HG03354 (cell line): ENCODE data around the gene ANKRD11.

Experiments used
- ATAC-seq: cut with Tn5 transposase; IDR thresholded peaks from one replicate; pipeline ENCODE4 v1.9.1; 2021; ENCODE audit warnings: mild to moderate bottlenecking; ENCODE audit not compliant: unreplicated experiment, poor library complexity, severe bottlenecking

Gene ANKRD11

DNA sequence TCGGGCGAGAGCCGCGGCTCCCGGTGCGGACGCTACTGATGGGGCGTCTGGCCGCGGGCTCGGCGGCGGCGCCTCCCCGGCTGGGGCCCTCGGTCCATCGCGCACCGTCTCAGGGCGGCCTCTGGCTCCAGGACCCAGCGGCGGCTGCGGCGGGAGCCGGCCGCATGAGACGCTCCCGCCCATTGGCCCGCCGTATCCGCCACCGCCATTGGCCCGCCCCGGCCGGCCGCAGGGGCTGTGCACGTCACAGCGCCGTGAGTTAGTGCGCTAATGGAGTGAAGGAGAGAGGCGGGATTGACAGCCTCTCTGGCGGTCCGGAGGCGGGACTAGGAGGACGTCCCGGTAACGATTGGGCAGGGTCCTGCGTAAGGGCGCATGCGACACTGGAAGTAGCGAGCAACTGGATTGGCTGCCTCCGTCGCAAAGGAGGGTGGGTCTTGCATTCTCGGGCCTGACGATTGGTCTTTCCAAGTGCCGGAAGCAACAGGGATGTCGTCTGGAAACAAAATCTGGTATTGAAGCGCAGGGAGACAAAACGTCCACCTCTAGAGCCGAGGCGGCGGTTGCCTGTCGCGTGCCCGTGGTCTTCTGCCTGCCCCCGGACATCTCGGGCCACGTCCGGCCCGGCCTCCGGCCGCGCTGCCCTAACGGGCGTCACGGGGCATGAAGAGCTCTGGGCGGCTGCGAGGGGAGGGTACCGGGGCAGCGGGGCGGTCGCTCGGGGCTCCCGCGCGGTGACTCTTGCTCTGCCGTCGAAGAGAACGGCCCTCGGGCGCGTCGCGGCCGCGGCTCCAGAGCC, at the start of gene ANKRD11:
ANKRD11 (minus strand) TSS at position 123 of the 799 bp plus-strand sequence. CDS start 173,542 bp downstream, outside the sequence.
- peak; percentile 87 for ATAC-seq

DNA sequence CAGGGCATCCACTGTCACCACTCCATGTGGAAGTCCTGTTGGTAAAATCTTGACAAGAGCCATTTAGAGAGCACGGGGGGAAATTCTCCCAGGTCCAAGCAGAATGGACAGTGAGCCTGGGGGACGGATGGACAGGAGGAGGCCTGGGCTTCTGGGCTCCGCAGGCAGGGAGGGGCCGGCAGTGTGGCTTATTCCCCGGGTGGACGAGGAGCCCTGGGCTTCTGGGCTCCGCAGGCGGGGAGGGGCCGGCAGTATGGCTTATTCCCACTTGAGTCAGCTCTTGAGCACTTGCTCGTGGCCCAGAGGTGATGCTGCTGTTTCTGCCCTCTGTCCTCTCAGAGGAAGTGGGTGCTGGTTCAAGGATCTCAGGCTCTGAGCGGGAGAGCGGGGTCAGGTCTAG, 47.9 kb upstream of the ANKRD11 start:
- no peak for ATAC-seq

DNA sequence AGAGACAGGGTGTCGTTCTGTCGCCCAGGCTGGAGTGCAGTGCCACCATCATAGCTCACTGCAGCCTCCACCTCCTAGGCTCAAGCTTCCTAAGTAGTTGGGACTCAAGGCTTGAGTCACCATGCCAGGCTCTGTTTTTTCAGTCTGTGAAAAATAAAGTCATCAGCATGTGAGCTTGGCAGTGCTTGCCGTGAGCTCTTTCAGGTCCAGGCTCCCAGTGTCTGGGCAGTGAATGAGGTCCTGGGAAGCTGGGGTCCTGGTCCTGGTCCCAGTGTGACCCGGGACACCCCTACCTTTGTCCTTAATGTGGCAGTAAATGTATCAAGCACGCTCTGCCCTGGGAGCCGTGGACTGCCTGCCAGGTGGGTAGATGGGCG, 47.2 kb upstream of the ANKRD11 start:
- no peak for ATAC-seq

DNA sequence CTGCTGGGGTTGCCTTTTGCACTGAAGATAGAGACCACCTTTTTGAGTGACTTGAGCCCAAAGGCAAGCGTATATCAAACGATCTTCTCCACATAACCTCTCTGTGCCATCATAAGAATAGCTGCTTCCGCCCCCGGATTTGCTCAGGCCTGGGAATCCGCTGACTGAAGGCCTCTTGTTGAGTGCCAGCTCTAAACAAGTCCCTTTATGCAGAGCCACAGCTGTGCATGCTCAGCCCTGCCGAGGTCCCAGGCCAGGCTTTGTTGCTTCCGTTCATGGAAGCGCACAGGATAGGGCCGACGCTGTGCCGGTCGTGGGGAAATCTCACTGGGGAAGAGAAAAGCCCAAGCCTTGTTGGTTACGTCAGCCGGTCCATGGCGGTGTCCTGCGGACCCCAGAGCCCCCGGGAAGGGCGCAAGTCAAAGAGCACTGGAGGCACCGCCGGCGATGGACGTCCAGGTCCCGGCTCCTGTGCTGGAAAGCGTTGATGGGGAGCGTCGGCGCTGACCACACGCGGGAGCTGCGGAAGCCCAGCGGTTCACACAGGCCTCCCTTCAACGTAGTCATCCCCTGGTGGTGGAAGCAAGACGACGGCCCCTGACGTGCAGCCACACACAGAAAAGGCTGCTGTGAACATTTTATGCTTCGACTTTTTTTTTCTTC, 46.7 kb upstream of the ANKRD11 start:
- no peak for ATAC-seq

DNA sequence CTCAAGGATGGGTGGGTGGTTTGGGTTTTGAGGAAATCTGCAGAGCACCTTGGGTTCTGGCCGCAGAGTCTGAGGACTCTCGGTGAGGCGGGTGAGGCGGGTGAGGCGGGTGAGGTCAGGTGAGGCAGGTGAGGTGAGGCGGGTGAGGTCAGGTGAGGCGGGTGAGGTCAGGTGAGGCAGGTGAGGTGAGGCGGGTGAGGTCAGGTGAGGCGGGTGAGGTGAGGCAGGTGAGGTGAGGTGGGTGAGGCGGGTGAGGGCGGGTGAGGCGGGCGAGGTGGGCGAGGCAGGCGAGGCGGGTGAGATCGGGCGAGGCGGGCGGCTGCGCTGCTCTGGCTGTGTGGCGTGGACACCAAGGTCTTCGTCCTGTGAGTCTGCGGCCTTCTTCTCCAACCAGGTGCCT, 46.0 kb upstream of the ANKRD11 start:
- no peak for ATAC-seq

DNA sequence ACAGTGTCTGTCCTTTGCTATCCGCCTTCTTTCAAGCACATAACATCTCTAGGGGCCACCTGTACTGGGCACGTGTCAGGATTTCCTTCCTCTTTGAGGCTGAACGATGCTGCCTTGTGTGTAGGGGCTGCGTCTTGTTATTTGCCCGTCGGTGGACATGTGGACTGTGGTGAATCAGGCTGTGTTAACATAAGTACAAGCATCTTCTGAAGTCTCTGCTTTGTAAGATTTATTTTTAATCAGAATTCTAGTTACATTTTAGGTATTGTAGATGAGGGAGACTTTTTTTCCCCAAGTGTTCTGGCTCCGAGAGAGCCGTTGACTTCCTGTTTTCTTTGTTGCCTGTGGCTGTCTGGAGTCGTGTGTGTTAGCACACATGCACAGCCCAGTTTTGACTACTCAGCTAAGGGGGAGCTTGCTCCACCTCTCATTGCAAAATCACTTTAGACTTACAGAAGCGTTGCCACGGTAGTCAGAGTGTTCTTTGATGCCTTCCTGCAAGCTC, 43.9 kb upstream of the ANKRD11 start:
- no peak for ATAC-seq

DNA sequence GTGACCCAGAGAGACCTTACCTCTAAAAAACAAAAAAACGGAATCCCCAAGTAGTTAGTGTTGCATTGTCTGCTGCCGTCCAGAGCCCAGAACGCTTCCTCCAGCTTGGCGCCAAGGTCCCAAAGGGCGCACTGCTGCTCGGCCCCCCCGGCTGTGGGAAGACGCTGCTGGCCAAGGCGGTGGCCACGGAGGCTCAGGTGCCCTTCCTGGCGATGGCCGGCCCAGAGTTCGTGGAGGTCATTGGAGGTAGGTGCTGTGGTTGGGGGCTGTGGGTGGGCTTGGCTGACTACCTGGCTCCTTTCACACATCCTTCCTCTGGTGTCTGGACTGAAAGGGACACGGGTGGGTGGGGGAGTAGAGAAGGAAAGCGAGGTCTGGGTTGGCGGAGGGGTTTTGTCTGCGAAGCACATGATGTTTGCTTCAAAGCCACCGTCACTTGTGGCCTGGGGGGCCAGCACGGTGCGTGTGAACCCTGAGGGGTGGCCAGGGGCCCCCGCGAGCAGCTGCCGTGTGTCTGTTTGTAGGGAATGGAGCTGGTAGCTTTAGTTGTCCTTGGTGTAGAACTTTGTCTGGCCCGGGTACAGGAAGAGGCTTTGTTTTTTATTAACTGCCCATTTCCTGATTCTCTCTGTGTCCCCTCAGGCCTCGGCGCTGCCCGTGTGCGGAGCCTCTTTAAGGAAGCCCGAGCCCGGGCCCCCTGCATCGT, 41.6 kb upstream of the ANKRD11 start:
- ATAC-seq, result no peak

DNA sequence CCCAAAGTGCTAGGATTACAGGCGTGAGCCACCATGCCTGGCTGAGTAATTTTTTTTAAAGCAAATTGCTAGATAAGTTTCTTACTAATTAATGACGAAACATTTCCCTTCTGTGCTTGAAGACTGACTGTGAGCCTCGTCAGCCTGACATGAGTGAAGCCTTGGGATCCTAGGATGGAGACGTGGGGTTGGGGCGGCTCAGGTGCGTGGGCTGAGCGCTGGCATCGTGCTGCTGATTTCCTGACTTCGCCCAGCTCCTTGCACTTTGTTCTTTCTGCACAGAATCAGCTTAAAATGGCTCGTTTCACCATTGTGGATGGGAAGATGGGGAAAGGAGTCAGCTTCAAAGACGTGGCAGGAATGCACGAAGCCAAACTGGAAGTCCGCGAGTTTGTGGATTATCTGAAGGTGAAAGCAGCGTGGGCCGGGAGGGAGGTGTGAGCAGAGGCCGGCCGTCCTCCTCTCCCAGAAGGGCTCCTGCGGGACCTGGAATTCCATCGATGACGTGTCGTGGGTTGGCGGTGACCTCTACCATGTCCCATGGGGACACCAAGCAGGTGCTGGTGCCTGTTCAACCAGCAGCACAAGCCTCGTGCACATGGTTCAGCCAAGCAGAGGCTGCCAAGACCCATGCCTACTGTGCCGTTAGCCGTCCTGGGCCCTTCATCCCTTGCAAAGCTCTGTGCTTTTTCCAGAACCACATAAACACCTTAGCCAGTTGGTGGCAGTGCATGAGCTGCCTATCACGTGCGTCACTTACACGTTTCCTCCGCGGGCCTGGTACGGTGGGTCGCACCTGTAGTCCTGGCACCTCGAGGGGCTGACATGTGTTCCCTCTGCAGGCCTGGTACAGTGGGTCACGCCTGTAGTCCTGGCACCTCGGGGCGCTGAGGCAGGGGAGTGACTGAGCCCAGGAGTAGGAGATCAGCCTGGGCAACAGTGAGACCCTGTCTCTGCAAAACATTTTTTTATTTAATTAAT, 40.3 kb upstream of the ANKRD11 start:
- ATAC-seq, result no peak

DNA sequence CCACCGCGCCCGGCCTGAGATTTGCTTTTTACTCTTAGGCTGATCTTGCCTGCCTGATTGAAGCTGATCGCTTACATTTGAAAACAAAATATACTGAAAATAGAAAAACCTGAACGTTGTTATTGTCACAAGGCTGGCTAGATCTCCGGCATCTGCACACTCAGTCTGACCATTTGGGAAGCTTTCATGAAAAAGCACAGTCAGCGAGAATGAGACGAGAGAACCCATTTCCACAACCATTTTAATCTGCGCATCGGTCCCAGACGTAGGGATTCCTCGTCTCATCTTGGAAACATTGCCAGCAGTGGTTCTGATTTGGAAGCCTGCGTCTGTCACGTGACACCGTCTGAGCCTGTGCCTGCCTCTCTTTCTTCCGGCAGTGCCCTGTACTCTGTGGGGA, 38.7 kb upstream of the ANKRD11 start:
- no peak for ATAC-seq

DNA sequence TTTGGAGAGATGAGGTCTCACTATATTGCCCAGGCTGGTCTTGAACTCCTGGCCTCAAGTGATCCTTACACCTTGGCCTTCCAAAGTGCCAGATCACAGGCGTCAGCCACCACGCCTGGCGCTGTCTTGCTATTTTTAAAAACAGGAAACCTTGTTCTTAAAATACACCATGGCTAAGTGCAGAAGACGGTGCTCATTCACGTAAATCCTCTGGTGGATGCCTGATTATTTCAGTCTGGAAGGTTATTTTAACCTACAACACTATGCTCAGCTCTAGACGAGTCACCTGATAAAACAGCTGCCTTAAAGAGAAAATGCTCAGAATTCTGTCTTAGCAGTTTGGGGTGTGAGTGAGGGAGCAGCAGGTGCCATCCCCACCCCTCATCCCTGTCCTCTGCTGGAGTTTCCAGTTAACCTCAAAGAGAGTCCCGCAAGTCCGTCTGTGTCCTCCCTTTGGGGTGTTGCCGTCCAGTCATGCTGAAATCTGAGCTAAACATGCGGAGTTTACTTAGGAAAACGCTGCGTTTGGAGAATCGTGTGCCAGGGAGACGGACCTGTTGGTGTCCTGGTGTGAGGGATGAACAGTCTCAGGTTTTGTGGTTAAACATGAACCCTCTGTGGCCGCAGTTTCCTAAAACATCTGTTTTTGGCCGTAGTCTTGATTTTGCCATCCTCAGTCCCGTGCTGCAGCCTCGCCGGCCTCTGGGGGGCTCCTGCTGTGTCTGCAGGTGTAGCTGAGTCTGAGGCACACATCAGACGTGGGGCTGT, 35.0 kb upstream of the ANKRD11 start:
- ATAC-seq, result no peak

DNA sequence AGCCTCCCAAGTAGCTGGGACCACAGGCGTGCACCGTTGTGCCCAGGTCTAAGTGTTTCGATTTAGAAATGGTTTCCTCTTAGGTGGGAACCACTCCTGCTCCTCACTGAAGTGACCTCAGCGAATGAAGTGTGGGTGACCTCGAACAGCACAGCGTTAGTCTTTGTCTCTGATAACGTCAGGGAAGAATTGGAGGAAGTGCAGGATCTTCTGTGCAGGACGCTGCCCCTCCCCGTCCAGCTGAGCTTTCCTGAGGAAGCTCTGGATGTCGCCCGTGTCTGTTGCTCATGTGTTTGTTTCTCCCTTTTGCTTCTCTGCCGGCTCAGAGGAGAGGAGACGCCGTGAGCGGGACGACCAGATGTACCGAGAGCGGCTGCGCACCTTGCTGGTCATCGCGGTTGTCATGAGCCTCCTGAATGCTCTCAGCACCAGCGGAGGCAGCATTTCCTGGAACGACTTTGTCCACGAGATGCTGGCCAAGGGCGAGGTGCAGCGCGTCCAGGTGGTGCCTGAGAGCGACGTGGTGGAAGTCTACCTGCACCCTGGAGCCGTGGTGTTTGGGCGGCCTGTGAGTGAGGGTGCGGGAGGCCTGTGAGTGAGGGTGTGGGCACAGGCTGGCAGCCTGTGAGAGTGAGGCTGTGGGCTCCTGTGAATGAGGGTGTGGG, 33.5 kb upstream of the ANKRD11 start:
- ATAC-seq, result no peak

DNA sequence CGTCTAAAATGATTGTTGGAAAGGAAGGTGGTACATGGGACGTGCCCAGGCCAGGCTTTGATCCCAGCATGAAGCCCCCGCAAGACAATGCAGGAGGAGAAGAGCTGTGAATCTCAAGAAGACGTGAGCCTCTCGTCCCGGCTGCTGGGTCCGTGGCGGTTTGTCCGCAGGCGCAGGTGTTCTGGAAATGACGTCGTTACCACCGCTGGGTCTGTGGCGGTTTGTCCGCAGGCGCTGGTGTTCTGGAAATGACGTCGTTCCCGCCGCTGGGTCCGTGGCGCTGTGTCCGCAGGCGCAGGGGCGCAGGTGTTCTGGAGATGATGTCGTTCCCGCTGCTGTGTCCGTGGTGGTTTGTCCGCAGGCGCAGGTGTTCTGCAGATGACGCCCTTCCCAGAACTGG, 31.9 kb upstream of the ANKRD11 start:
- ATAC-seq, result no peak

DNA sequence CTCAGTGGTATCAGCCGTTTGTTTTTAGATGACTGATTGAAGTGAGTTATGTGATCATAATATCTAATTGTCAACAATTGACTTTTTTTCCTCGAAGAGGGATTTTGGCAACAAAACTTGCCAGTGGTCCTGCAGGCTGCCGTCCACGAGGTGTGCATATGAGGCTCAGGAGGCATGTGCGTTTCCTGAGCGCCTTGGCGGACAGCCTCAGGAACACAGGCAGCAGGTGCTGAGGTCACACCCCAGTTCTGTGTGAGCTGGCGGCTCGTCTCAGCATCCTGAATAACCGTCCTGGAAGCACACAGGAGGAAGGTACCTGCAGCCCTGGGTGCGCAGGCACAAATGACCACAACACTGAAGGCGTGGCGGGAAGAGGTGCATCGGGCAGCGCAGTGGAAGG, 29.5 kb upstream of the ANKRD11 start:
- ATAC-seq, result no peak

DNA sequence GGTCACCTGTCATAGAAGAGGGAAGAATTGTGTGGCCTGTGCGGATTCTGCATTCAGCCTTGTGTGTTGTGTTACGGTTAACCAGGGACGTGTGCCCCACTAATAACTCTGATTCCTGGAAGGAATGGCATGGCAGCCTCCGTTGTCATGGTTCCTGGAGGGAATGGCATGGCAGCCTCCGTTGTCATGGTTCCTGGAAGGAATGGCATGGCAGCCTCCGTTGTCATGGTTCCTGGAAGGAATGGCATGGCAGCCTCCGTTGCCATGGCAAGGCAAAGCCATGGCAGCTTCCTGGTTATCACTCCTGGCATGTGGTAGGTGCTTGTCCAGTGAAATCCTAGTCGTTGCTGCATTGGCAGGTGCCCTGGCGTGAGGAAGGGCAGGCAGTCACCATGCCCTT, 26.8 kb upstream of the ANKRD11 start:
- ATAC-seq, result no peak

DNA sequence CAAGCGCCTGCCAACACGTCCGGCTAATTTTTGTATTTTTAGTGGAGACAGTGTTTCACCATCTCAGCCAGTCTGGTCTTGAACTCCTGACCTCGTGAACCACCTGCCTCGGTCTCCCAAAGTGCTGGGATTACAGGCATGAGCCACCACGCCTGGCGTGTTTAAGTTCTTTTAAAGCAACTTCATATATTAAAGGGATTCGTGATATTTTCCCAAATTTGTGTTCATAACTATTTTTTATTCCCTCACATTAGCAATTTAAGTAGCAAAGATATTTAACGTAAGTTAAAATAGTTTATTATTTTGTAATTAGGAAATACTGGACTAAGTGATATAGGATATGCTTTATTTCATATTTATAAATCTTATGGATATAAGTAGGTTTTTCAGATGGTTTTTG, 22.1 kb upstream of the ANKRD11 start:
- no peak for ATAC-seq

DNA sequence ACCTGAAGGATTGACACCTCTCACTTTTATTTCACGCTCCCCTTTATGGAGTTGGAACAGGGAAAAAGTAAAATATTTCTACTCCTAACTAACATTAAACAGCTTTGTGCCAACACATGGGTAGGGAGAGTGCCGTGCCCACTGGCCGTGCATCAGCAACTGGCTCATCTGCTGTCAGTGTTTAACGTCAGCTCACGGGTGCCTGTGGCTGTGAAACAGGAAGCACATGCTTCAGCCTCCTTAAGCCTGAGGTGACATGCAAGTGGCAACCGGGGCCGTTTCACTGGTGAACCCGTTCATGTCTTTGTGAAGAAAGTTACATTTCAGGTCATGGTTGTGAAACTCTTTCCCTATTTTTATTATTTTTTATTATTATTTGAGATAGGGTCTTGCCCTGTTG, 21.0 kb upstream of the ANKRD11 start:
- ATAC-seq, result no peak

DNA sequence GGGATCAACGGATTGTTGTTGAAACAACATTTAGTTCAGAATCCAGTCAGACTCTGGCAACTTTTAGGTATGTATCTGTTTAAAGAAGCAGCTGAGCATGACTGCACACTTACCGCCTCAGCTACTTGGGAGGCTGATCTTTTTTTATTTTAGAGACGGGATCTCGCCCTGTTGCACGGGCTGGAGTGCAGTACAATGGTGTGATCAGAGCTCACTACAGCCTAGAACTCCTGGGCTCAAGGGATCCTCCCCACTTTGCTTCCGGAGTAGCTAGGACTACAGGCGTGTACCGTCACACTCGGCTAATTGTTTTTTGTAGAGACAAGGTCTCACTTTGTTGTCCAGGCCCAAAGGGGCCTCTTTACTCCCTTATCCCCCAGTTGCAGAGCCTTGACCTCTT, 20.2 kb upstream of the ANKRD11 start:
- ATAC-seq, result no peak

DNA sequence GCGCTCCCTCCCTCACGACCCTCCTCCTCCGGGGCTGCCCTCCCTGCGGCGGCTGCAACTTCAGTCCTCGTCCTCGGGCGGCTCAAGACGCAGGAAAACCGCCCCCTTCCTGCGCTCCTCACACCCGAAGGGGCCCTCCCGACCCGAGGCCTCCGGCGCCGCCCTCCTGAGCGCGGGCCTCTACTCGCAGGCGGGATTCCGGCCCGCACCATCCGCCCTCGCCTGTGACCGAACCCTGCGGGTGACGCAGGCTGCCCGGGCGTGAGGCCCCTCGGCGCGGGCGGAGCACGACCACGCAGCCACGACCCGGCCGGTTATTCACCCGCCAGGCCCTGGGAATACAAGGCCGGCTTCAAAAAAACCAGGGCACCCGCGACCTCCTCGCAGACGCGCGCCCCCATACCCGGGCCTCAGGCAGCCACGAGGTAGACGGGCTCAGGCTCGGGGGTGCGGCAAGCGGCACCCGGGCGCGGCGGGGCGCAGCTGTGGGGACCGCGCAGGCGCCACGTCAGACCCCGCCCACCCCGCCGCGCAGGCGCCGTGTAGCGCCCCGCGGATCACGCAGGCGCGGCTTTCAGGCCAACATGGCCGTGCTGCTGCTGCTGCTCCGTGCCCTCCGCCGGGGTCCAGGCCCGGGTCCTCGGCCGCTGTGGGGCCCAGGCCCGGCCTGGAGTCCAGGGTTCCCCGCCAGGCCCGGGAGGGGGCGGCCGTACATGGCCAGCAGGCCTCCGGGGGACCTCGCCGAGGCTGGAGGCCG, 17.7 kb upstream of the ANKRD11 start, which contains the start of gene SPG7:
SPG7 (plus strand) TSS at position 570 of the 757 bp plus-strand sequence; CDS start at position 585, 15 bp downstream.
- ATAC-seq, result peak; percentile 75
